NCI-H2107 treated with DMSO at 0.1 percent for 48 hours (cell line): ENCODE data around the gene TECPR2.

Experiments
- DNase-seq: peaks from one replicate; lab custom pipeline; 2025; ENCODE audit not compliant: unreplicated experiment; lab: John Stamatoyannopoulos, UW

TECPR2 gene

DNA sequence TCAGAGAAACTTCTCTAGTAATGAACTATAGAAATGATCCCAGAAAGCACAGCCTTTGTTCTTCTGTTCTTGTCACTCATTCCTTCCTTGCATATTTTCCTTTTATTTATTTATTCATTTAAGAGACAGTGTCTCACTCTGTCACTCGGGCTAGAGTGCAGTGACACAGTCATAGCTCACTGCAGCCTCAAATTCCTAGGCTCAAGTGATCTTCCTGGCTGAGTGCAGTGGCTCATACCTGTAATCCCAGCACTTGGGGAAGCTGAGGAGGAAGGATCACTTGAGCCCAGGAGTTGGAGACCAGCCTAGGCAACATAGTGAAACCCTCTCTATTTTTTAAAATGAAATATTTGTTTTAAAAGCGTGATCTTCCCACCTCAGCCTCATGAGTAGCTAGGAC is 11.5 kb downstream of the TECPR2 start:
- no peak for DNase-seq

DNA sequence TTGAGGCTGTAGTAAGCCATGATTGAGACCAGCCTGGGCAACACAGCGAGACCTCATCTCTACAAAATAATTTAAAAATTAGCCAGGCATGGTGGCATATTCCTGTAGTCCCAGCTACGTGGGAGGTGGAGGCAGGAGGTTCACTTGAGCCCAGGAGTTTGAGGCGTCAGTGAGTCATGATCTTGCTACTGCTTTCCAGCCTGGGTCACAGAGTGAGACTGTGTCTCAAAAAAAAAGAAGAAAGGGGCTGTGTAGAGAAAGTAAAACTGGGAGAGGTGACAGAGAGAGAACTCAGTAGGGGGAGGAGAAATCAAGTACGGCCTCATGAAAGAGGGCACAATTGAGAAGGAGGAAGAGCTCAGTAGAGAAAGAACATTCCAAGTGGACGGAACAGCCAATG is 12.4 kb downstream of the TECPR2 start:
- no peak for DNase-seq

DNA sequence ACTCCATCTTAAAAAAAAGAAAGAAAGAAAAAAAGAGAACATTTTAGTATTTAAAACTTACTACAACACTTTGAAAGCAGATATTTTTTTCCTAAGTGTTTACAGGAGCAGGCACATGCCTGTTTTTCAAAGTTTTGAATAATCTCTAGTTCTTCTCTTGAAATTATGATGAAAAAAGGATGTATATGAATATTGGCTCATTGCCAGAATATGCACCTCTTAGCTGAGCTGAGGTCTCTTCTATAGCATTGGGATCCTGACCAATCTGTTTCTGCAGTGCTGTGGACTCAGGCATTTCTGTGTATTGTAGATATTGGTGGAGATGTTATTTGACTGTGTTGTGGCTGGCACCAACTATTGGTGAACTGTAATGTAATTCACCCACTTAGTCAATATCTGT is 15.0 kb downstream of the TECPR2 start:
- no peak for DNase-seq

DNA sequence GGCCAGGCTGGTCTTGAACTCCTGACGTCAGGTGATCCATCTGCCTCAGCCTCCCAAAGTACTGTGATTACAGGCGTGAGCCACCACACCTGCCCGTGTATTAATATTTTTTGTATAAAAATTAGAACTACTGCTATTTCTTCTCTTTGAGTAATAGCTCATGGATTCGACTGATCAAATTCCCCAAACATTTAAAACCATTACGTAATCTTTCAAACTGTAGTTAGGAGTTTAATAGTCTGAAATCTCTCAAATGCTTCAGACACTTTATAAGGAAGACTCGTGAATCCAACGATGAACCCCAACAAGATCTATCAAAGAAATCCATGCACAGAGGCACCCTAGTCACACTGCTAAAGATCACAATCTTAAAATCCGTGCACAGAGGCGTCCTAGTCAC is 16.1 kb downstream of the TECPR2 start:
- no peak for DNase-seq

DNA sequence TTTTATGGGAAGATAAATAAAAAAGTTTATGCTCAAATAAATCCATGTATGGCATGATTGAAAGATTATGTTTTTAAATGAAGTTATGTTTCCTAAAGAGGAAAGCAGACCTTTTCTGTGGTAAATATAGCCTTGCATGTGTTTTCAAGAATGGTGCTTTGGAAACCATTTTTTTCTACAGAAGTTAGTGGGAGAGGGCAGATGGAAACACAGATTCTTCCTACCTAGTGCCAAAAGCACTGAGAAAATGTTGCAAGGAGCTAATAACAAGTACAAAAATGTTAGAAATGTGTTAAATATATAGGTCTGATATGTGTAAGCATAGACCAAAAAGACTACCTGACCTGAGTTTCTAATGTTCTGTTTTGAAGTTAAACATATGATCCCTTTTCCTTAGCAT is 24.3 kb downstream of the TECPR2 start:
- DNase-seq: no peak

DNA sequence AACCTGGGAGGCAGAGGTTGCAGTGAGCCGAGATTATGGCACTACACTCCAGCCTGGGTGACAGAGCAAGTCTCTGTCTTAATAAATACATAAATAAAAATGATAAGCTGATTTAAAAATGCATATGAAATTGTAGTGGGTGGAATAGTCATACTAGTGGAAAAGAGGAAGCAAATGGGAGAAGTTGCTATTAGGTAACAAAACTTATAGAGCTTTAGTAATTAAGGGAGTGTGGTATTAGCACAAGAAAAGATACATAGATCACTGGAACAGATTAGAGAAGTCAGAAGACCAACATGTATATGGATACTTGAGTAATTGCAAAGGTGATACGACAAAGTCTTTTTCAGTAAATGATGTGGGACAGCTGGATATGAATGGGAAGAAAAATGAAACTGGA is 26.5 kb downstream of the TECPR2 start:
- no peak for DNase-seq

DNA sequence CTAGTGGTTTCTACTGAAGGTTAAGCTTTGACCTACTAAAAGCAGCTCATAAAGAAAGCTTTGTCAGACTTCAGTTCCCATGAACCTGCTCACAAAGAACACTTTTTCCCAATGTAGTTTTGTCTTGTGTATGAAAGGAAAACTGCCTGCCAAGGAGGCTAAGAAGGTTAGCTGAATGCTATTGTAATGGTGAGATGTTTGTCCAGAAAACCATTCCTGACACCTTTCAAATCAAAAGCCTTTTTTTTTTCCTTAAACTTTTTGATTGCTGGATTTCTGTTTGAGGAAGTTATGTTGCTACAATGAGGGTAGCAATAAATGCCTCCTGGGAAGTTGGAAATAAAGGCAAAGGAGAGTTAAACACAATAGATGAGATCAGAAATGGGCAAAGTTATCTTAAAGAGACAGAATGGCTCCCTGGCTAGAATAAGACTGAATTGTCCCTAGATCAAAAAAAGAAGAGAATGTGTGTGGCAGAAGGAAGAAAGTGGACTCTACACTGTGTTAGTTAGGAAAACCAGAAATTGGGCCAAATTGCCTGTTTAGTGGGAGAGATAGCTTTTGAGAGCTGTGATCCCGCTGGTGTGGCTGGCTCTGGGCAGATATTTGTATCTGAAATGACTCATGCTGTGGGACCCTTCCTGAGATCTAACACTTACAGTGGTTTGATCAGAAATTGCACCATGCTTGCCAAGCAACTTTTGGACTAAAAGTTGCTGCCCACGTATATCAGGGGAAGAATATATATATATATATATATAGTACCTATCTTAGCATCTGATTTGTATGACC is 27.5 kb downstream of the TECPR2 start:
- no peak for DNase-seq

DNA sequence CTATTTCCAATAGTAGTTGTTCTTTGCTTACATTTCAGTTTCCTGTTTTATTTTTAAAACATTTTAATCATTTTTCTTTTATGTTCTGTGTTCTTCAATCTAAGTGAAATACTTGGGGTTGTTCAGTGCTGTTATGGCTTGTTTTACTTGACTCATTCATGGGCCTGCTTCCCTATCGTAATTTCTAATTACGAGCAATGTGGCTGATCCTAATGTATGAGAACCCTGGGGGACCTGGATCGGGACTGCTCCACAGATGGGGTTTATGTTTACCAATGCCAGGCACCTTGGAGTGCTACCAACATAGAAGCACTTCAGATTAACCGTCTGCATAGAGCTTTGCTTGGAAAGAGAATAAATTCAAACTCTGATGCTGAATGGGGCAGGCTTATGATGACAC is 29.8 kb downstream of the TECPR2 start:
- no peak for DNase-seq

DNA sequence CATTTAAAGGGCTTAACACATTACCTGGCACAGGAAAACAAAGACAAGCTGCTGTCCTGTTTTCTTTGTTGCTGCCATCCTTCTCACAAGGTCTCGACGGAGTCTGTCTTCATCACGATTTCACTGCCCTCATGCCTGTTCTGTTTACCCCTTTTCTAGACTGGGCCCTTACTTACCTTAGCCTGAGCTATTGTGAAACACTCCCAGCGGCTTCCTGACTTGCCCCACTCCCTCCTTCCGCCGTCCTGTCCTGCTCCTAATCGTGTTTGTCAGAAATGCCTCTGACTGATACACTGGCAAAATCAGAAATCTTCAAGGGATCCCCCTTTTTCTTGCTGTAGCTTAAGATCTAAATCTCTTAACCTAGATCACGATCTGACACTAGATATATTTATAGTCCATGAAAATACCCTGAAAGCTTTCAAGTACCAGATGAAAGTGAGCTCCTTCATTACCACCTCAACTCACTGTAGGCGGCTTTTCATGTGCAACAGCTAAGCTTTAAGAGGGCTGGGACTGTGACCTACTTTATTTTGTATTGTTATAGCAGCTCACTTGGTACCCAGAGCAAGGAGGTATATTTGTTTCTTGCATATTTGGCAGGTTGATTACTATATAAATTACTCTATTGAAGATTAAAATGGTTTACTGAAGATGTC is 32.1 kb downstream of the TECPR2 start:
- no peak for DNase-seq

DNA sequence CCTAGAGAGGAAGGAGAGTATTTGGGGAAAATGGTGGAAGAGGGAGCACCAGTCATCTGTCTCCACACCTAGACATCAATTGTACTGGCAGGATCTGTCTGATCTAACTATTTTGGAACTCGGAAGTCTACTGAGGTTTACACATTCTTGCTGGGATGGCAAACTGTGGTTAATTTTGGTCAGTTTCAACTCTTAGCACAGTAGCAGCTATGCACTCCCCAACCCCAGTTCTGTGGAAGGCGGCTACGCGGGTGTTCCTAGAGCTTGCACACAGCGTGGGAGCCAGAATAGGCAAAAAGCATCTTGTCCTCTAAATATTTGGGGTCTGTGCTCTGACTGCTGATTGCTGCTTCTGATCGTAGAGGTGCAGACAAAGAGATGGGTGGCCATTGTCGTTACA is 33.8 kb downstream of the TECPR2 start:
- DNase-seq: no peak

DNA sequence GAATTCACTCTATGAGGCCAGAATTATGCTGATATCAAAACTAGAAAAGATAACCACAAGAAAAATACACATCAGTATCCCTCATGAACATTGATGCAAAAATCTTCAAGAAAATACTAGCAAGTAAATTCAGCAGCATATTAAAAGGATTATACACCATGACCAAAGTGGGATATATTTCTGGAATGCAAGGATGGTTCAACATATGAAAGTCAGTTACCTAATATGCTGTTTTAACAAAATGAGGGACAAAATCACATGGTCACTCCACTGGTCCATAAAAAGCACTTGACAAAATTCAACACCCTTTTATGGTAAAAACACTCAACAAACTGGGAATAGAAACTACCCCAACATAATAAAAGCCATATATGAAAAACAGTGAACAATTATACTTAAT is 40.3 kb downstream of the TECPR2 start:
- DNase-seq: no peak

DNA sequence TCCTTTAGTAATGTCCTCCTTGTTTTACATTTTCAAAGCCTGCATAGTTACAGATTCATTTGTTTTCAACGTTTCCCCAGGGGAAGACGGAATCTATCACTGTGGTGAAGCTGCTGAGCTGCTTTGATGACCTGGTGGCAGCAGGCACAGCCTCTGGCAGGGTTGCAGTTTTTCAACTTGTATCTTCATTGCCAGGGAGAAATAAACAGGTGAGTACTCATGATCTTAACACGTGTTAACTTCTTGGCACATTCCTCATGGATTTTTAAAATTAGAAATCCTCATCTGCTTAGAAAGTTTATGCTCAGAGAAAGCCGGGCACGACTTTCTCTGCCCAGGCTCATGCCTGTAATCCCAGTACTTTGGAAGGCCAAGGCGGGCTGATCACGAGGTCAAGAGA is 44.5 kb downstream of the TECPR2 start:
- DNase-seq: no peak

DNA sequence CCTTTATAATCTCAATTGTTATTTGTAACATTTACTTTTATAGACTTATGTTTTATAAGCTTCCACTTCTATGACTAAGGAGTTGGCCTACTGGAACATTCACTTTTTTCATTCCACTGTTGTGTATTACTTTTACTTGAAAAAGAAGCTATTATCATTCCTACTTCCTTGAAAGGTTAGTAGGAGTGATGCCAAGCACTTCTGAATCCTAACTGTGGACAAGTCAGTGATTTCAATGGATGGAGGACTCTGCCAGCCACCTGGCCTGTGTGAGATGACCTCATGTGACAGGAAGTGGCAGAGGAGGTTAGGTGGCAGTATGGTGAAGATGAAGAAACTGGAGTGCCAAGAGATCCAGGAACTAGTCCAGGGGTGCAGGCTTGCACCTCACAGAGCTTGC is 46.0 kb downstream of the TECPR2 start:
- DNase-seq: no peak

DNA sequence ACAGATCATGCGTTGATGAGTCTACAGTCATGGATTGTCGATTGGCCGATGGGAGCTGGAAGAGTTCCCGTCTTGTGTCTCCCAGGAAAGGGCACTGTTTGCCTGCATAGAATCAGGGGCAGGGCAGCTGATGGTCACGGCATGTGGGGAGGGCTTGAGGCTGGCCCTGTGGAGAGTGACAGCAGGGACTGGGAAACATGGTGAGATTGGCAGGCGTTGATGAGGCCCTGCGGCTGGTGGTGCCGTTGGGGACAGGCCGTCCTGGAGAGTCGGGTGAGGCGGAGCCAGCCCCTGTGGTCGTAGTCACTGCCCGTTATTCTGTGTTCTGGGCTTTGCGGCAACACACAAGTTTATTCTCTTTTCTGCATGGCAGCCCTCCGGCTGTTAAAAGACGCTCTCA is 52.9 kb downstream of the TECPR2 start:
- DNase-seq: no peak

DNA sequence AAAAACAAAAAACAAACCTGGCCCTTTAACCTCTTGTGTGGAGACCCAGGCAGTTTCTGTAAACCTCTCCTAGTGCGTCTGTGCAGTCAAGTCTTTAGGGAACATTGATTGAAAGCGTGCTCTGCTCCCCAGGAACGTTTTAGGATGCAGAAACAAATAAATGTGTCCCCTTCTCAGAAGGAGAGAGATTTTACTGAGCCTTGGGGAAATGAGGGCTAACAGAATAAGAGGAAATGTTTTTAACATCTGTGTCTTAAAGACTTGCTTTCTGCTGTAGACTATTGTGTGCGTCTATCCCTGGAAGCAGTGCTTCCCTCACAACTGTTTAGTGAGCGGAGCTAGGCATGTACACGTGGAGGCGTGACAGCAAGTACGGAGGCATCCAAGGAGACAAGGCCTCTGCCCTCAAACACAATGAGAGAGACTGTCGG is 54.3 kb downstream of the TECPR2 start:
- DNase-seq: no peak

DNA sequence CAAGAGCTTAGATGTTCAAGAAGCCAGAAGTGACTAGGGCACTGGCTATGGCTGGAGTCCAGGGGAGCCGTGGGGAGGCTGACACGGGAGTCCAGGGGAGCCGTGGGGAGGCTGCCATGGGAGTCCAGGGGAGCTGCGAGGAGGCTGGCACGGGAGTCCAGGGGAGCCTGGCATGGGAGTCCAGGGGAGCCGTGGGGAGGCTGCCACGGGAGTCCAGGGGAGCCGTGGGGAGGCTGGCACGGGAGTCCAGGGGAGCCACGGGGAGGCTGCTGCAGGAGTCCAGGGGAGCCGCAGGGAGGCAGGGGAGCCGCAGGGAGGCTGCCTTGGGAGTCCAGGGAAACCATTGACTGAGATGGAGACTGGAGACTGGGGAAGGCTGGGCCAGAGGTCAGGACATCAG is 54.9 kb downstream of the TECPR2 start:
- DNase-seq: no peak

DNA sequence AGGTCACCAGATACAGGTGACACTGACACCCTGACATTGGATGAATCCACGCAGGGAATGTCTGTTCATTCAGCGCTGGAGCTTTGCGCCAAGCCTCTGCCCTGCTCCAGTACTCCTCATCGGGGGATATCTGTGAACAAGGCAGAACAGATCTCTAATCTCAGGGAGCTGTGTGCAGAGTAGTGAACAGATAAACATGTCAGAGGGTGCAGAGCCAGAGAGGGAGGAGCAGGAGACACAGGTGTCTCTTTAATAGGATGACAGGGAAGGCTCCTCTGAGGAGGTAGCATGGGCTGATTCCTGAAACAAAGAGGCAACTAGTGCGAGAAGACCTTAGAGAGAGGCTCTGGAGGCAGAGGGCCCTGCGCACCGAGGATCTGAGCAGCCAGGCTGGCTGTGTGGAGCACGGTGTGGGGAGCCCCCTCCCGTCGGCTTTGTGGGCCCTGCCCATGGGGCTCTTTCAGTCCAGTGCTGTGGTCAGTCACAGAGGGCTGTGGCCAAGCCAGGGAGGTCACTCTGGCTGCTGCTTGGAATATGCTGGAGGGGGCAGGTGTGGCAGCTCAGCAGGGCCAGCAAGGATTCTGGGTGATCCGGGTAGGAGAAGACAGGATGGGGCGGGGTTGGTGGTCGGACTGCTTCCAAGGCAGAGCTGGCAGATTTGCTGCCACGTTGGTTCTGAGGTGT is 55.6 kb downstream of the TECPR2 start:
- DNase-seq: no peak

DNA sequence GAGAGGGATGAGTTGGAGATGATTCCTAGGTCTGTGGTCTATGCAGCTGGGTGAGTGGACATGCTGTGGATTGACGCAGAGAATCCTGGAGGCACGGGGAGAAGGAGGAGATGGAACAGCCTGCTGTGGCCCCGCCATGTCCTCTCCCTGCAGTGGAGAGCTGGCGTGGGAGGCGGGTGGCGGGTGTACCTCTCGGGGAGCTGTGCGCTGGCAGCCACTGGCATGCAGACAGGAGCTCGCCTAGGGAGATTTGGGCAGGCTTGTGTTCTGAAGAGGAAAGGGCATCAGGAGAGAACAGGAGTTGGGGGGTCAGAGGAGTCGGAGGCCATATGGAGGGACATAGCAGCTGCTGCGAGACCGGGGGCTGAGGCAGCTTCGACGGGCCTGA is 56.1 kb downstream of the TECPR2 start:
- no peak for DNase-seq

DNA sequence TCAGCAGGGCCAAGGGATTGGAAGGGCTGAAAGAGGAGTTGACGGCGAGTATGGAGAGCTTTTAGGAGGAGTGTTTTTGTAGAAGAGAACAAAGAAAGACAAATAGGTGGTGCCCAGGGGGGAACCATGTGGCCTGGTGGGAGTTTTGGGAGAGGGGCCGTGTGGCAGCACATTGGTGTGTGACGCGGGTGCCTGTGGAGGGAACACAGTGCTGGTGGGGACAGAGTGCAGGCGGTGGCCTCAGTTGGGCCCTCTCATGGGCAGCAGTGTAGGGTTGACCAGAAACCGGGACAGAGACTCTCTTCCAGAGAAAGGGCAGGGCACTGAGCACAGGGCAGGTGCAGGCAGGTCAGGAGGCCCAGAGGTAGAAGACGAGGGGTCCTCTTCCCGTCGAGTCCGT is 56.5 kb downstream of the TECPR2 start:
- no peak for DNase-seq

DNA sequence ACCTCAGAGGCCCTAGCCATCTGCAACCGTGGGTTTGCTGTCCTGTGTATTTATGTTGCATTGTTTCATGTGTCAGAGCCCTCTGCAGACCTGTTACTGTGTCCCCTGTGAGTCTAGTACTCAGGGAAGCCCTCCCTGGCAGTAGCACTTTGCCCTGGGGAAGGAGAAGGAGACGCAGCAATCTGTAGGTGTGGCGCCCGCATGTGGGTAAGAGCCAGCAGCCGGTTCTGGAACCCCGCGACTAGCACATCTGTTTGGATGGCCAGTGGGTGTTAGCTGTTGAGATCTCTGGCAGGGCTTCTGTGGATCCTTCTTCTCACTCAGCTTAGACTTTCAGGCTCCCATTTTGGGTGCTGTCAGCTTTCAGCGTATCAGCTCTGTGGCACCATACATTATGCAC is 57.0 kb downstream of the TECPR2 start:
- DNase-seq: no peak

DNA sequence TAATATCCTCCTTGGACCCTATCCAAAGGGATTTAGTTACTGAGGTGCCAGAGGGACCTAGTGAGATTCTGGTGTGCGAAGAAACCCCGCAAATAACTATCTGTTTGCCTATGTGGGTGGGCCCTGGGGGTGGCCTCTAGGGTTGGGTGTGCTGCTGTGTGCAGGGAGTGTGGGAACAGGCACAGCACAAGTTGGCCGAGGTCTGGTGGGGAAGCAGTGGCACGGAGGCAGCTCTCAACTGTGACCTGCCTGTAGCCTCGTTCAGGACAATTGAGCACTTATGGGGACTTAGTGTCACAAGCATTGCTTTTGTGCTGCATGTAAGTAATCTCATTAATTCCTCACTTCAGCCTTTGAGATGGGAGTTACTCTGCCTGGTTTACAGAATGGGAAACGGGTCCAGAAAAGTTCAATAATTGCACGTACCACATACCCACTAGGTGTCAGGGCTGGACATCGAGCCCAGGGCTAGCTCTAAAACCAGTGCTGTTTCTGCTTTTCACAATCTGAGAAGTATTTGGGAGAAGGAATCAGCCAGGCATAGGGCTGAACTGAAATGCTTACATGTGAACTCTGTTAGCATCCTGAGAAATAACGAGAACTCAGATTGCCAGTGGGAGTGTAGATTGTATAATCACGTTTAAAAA is 58.8 kb downstream of the TECPR2 start:
- no peak for DNase-seq

DNA sequence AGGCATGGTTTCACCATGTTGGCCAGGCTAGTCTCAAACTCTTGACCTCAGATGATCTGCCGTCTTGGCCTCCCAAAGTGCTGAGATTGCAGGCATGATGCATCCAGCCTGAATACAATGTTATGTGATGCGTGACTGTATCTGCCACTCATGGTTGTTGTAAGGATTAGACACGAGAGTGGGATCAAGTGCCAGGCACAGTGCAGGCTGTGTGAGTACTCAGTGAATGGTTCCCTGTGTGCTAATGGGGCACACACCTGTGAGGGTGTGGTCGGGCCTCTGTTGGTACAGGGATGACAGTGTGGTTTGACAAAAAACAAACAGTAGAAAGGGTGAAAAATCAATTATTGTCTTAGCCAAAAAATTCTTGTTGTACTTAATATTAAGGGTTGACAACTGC is 61.8 kb downstream of the TECPR2 start:
- no peak for DNase-seq
